GM12891 (cell line): ENCODE data around the gene HEBP2.

Experiments
- DNase-seq: peaks from one replicate; pipeline ENCODE4 v3.0.0; 2011; ENCODE audit warnings: low spot score; ENCODE audit not compliant: insufficient read length
- FAIRE-seq: peaks from 2 replicates; lab custom pipeline; 2011; peaks lifted over from hg19 to GRCh38; lab: Jason Lieb, UNC
- PAX5 ChIP-seq: IDR thresholded peaks from 2 replicates; pipeline ENCODE4 v1.6.1; 2011; ENCODE audit warnings: low read length, moderate library complexity, mild to moderate bottlenecking; ENCODE audit not compliant: insufficient read depth, severe bottlenecking
- POLR2A ChIP-seq: IDR thresholded peaks from 2 replicates; pipeline ENCODE4 v1.6.1; 2011; ENCODE audit warnings: low read depth, low read length, control low read depth
- POLR2AphosphoS5 ChIP-seq: IDR thresholded peaks from 2 replicates; pipeline ENCODE4 v1.6.1; 2011; ENCODE audit warnings: low read depth, low read length, control low read depth
- POU2F2 ChIP-seq: IDR thresholded peaks from 2 replicates; pipeline ENCODE4 v1.6.1; 2011; ENCODE audit warnings: low read depth, mild to moderate bottlenecking, control low read depth, low read length, moderate library complexity
- SPI1 ChIP-seq: IDR thresholded peaks from 2 replicates; pipeline ENCODE4 v1.6.1; 2011; ENCODE audit warnings: low read depth, low read length, control low read depth
- TAF1 ChIP-seq: IDR thresholded peaks from 2 replicates; pipeline ENCODE4 v1.6.1; 2011; ENCODE audit warnings: low read depth, low read length, control low read depth

The HEBP2 gene

DNA sequence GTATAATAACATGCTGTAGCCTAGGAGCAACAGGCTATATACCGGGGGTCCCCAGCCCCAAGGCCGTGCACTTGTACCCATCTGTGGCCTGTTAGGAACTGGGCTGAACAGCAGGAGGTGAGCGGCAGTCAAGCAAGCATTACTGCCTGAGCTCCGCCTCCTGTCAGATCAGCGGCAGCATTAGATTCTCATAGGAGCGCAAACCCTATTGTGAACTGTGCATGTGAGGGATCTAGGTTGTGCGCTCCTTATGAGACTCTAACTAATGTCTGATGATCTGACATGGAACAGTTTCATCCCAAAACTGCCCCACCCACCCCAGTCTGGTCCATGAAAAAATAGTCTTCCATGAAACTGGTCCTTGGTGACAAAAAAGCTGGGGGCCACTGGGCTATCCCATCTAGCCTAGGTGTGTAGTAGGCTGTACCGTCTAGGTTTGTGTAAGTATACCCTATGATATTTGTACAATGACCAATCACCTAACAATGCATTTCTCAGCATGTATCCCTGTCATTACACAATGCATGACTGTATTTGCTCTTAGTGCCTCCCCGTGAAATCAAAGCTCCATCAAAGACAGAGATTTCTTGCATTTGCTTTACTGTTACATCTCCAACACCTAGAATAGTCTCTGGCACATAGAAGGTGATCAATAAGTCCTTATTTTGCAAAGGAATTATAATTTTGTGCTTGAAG is 64.4 kb downstream of the HEBP2 start:
- no peak for TF ChIP-seq POLR2A
- no peak for TF ChIP-seq PAX5
- no peak for TF ChIP-seq POU2F2
- TF ChIP-seq POLR2AphosphoS5, result no peak
- no peak for TF ChIP-seq TAF1
- TF ChIP-seq SPI1, result no peak
- DNase-seq, result no peak

More for the DNA sequence above, 64.4 kb downstream of the HEBP2 start:
- FAIRE-seq, result no peak
